ENCODE results near the gene ZNF135. TPM values are rescaled to one million over a fixed set of nuclear protein-coding genes. Genes with fewer than 3 reads are reported as not detected.

Gene ZNF135
- total RNA-seq, 2 donors from 2014 or later, result 1.7 to 1.9 TPM

- Mint-ChIP-seq H3K27ac (no peak overlapping the region), H3K27me3 (ENCODE audit: low read depth) (peaks cover 11% of the 10 kb centered on the region), H3K4me3 (peak overlapping the region in 1 of 2 donors; percentile 44), H3K9me3 (peaks cover 37 to 47% of the 10 kb centered on the region in 2 donors), H3K4me1 (ENCODE audit: low read depth) (peaks cover 7% of the 10 kb centered on the region), H3K36me3 (ENCODE audit: insufficient read depth in 2 of 2) (peaks cover 43 to 52% of the 10 kb centered on the region in 2 donors)
- ATAC-seq (replicated peaks in 1 of 2) (no peak), DNase-seq (no peak)
Measured at GRCh38 chr19:58117841-58118575, 58.9 kb downstream of the ZNF135 start.

GRCh38 chr19:58118979-58119733 is 60.1 kb downstream of the ZNF135 start:
- H3K36me3 Mint-ChIP-seq (ENCODE audit: insufficient read depth in 2 of 2), result peaks cover 42 to 53% of the 10 kb centered on the region in 2 donors
- H3K4me3 Mint-ChIP-seq, result no peak overlapping the region
- peaks cover 41 to 49% of the 10 kb centered on the region in 2 donors for H3K9me3 Mint-ChIP-seq
- peaks cover 7% of the 10 kb centered on the region for H3K4me1 Mint-ChIP-seq (ENCODE audit: low read depth)
- DNase-seq (no peak), ATAC-seq (replicated peaks in 1 of 2) (no peak)
- H3K27ac Mint-ChIP-seq, result no peak overlapping the region
- H3K27me3 Mint-ChIP-seq (ENCODE audit: low read depth), result peaks cover 11% of the 10 kb centered on the region

Other genes with a start within 250 kb of the ZNF135 start
- 1 to 10 TPM; 7.7 to 8.4 TPM for gene ZNF552, start 244.4 kb upstream of the ZNF135 start, total RNA-seq
- 10 to 100 TPM; 16.8 to 18.0 TPM for gene ZNF587B, start 229.0 kb upstream of the ZNF135 start, total RNA-seq
- 10 to 100 TPM; 31.5 to 32.5 TPM for gene ZNF587, start 209.4 kb upstream of the ZNF135 start, total RNA-seq
- 10 to 100 TPM; 16.1 to 21.4 TPM for gene ZNF814, start 170.2 kb upstream of the ZNF135 start, total RNA-seq
- 10 to 100 TPM; 12.6 to 13.8 TPM for gene ZNF417, start 142.7 kb upstream of the ZNF135 start, total RNA-seq
- gene ZNF418, start 123.9 kb upstream of the ZNF135 start, total RNA-seq, result 1 to 10 TPM; 3.4 to 8.0 TPM
- gene ZNF256, start 111.6 kb upstream of the ZNF135 start, total RNA-seq, result 10 to 100 TPM in 1 of 2 donors, 1 to 10 TPM in 1; 8.4 to 10.6 TPM
- gene C19orf18, start 84.7 kb upstream of the ZNF135 start, total RNA-seq, result 1 to 10 TPM in 1 of 2 donors, under 1 TPM in 1; 0.91 to 2.1 TPM
- 10 to 100 TPM; 13.1 to 13.8 TPM for gene ZNF606, start 56.5 kb upstream of the ZNF135 start, total RNA-seq
- not detected for gene ZSCAN1, start 25.3 kb upstream of the ZNF135 start, total RNA-seq
- 10 to 100 TPM; 34.0 to 51.3 TPM for gene ZSCAN18, start 38.9 kb downstream of the ZNF135 start, total RNA-seq
- gene ZNF329, start 91.5 kb downstream of the ZNF135 start, total RNA-seq, result 1 to 10 TPM; 8.0 to 9.8 TPM
- gene ZNF274, start 123.8 kb downstream of the ZNF135 start, total RNA-seq, result 10 to 100 TPM; 32.1 to 42.8 TPM
- gene ZNF544, start 169.6 kb downstream of the ZNF135 start, total RNA-seq, result 10 to 100 TPM; 38.6 to 46.6 TPM
- gene ZNF8, start 219.7 kb downstream of the ZNF135 start, total RNA-seq, result 1 to 10 TPM; 5.6 to 6.9 TPM
- 10 to 100 TPM; 70.8 to 73.5 TPM for gene ERVK3-1, start 246.1 kb downstream of the ZNF135 start, total RNA-seq